GM23338 (cell line): ENCODE results near the gene AMBRA1. TPM values are rescaled to one million over a fixed set of nuclear protein-coding genes. Genes with fewer than 3 reads are reported as not detected.

Source experiments
- ATAC-seq: fragments of 200-7000 bp; cut with Tn5 transposase; 3 replicates; pipeline ENCODE4 v1.9.1; 2020
- DNase-seq: peaks from one replicate; pipeline ENCODE4 v3.0.0-alpha.2; 2015; ENCODE audit warnings: low spot score
- H2AFZ ChIP-seq: fragments of 200-600 bp; sonication (generic); 2 replicates; pipeline ENCODE4 v1.8.0; 2016; ENCODE audit warnings: antibody characterized with exemption, mild to moderate bottlenecking, moderate library complexity
- H3F3A ChIP-seq: fragments of 200-600 bp; sonication (generic); replicated peaks from 2 replicates; pipeline ENCODE4 v1.8.0; 2017; ENCODE audit warnings: antibody characterized with exemption, mixed run types, low read depth
- H3K27ac ChIP-seq: fragments of 200-600 bp; sonication (generic); 2 replicates; pipeline ENCODE4 v1.6.1; 2016; ENCODE audit warnings: low read depth
- H3K27me3 ChIP-seq: fragments of 200-600 bp; sonication (generic); 2 replicates; pipeline ENCODE4 v1.8.0; 2016; ENCODE audit warnings: mild to moderate bottlenecking, mixed run types, moderate library complexity; ENCODE audit not compliant: insufficient read depth
- H3K36me3 ChIP-seq: fragments of 200-600 bp; sonication (generic); 2 replicates; pipeline ENCODE4 v1.8.0; 2016; ENCODE audit warnings: mild to moderate bottlenecking; ENCODE audit not compliant: insufficient read depth
- H3K4me1 ChIP-seq: fragments of 200-600 bp; sonication (generic); 2 replicates; pipeline ENCODE4 v1.8.0; 2016; ENCODE audit warnings: mild to moderate bottlenecking, moderate library complexity; ENCODE audit not compliant: insufficient read depth
- H3K4me2 ChIP-seq: fragments of 200-600 bp; sonication (generic); 2 replicates; pipeline ENCODE4 v1.7.1; 2017; ENCODE audit warnings: mixed run types
- H3K4me3 ChIP-seq: fragments of 200-600 bp; sonication (generic); 2 replicates; pipeline ENCODE4 v1.6.1; 2016; ENCODE audit warnings: mixed run types
- H3K79me2 ChIP-seq: fragments of 200-600 bp; sonication (generic); replicated peaks from 2 replicates; pipeline ENCODE4 v1.8.0; 2017; ENCODE audit warnings: mild to moderate bottlenecking; ENCODE audit not compliant: insufficient read depth
- H3K9me2 ChIP-seq: fragments of 200-600 bp; sonication (generic); 2 replicates; pipeline ENCODE4 v1.8.0; 2017; ENCODE audit not compliant: insufficient read depth
- H4K20me1 ChIP-seq: fragments of 200-600 bp; sonication (generic); replicated peaks from 2 replicates; pipeline ENCODE4 v1.8.0; 2017; ENCODE audit warnings: mild to moderate bottlenecking; ENCODE audit not compliant: insufficient read depth
- H3K27ac Mint-ChIP-seq: 2 replicates; pipeline ENCODE4 v1.8.0; 2020; ENCODE audit warnings: inconsistent platforms, mild to moderate bottlenecking, moderate library complexity, mixed read lengths
- H3K27me3 Mint-ChIP-seq: 3 replicates; pipeline ENCODE4 v1.8.0; 2022; ENCODE audit warnings: low read depth, mild to moderate bottlenecking, moderate library complexity, mixed read lengths, inconsistent platforms; ENCODE audit not compliant: insufficient read depth, poor library complexity
- H3K36me3 Mint-ChIP-seq: 3 replicates; pipeline ENCODE4 v1.8.0; 2021; ENCODE audit warnings: low read depth, mild to moderate bottlenecking, inconsistent platforms, moderate library complexity, mixed read lengths
- H3K4me1 Mint-ChIP-seq: 3 replicates; pipeline ENCODE4 v1.8.0; 2020; ENCODE audit warnings: mild to moderate bottlenecking, inconsistent platforms, mixed read lengths
- H3K4me3 Mint-ChIP-seq: 3 replicates; pipeline ENCODE4 v1.8.0; 2021; ENCODE audit warnings: moderate library complexity, mild to moderate bottlenecking, inconsistent platforms, mixed read lengths
- H3K9me3 Mint-ChIP-seq: 3 replicates; pipeline ENCODE4 v1.8.0; 2020; ENCODE audit warnings: moderate library complexity, mild to moderate bottlenecking, inconsistent platforms, mixed read lengths
- ETS1 ChIP-seq: IDR thresholded peaks from 2 replicates; pipeline ENCODE4 v1.6.1; 2016; ENCODE audit warnings: antibody characterized with exemption
- POLR2AphosphoS5 ChIP-seq: IDR thresholded peaks from 2 replicates; pipeline ENCODE4 v1.6.1; 2016; ENCODE audit warnings: antibody characterized with exemption, low read depth
- polyA plus RNA-seq: library from polyadenylated mRNA; unstranded; fragments of >200 nt; fragmentation: Nextera tagmentation; extraction: Ambion mirVana; gene quantifications from 2 replicates; pipeline ENCODE4 v1.2.1, GENCODE V29; 2016
- total RNA-seq: library from RNA; depleted of rRNA; stranded (reverse); fragments of >200 nt; shearing (Covaris generic); gene quantifications from 2 replicates; pipeline ENCODE4 v1.2.3, GENCODE V29; 2014
- TF ChIP-seq, protein P1 (sequence below), 2 experiments: fragments of 200-600 bp in 1 of 2; sonication (generic) in 1 of 2; conservative IDR thresholded peaks; 2 replicates each; pipeline versions ENCODE4 v1.5.1 to v1.6.1; 2016 to 2017; ENCODE audit warnings: antibody characterized with exemption in 2 of 2, low read depth in 2 of 2, mild to moderate bottlenecking in 2 of 2, moderate library complexity in 1 of 2
- TF ChIP-seq, protein P2 (sequence below): IDR thresholded peaks from one replicate; pipeline ENCODE4 v1.6.1; 2018; ENCODE audit warnings: antibody characterized with exemption; ENCODE audit not compliant: unreplicated experiment

The AMBRA1 gene
- total and polyA plus RNA-seq, 2 experiments from 2014 or later: 8.3 to 34.8 TPM

- peaks cover 13% of the 10 kb centered on the region; the same call in 1 of the 2 replicates for H3K36me3 ChIP-seq
- Mint-ChIP-seq H3K27me3 (peaks cover 2% of the 10 kb centered on the region), H3K4me3 (no peak overlapping the region), H3K27ac (peak overlapping the region; percentile 72; the same call in 1 of the 2 replicates), H3K9me3 (no peaks in the 10 kb centered on the region), H3K4me1 (no peaks in the 10 kb centered on the region), H3K36me3 (peaks cover 28% of the 10 kb centered on the region)
- H3K4me1 ChIP-seq: no peaks in the 10 kb centered on the region
- TF ChIP-seq, protein P1, sequence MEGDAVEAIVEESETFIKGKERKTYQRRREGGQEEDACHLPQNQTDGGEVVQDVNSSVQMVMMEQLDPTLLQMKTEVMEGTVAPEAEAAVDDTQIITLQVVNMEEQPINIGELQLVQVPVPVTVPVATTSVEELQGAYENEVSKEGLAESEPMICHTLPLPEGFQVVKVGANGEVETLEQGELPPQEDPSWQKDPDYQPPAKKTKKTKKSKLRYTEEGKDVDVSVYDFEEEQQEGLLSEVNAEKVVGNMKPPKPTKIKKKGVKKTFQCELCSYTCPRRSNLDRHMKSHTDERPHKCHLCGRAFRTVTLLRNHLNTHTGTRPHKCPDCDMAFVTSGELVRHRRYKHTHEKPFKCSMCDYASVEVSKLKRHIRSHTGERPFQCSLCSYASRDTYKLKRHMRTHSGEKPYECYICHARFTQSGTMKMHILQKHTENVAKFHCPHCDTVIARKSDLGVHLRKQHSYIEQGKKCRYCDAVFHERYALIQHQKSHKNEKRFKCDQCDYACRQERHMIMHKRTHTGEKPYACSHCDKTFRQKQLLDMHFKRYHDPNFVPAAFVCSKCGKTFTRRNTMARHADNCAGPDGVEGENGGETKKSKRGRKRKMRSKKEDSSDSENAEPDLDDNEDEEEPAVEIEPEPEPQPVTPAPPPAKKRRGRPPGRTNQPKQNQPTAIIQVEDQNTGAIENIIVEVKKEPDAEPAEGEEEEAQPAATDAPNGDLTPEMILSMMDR (conservative IDR thresholded peaks at IDR 0.05; ENCODE audit: low read depth in 2 of 2): no peak
- TF ChIP-seq, protein P2, sequence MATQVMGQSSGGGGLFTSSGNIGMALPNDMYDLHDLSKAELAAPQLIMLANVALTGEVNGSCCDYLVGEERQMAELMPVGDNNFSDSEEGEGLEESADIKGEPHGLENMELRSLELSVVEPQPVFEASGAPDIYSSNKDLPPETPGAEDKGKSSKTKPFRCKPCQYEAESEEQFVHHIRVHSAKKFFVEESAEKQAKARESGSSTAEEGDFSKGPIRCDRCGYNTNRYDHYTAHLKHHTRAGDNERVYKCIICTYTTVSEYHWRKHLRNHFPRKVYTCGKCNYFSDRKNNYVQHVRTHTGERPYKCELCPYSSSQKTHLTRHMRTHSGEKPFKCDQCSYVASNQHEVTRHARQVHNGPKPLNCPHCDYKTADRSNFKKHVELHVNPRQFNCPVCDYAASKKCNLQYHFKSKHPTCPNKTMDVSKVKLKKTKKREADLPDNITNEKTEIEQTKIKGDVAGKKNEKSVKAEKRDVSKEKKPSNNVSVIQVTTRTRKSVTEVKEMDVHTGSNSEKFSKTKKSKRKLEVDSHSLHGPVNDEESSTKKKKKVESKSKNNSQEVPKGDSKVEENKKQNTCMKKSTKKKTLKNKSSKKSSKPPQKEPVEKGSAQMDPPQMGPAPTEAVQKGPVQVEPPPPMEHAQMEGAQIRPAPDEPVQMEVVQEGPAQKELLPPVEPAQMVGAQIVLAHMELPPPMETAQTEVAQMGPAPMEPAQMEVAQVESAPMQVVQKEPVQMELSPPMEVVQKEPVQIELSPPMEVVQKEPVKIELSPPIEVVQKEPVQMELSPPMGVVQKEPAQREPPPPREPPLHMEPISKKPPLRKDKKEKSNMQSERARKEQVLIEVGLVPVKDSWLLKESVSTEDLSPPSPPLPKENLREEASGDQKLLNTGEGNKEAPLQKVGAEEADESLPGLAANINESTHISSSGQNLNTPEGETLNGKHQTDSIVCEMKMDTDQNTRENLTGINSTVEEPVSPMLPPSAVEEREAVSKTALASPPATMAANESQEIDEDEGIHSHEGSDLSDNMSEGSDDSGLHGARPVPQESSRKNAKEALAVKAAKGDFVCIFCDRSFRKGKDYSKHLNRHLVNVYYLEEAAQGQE: no peak
- TF ChIP-seq ETS1: no peak
- DNase-seq (peak; percentile 24), ATAC-seq (no peak)
- H3K4me2 ChIP-seq: no peak overlapping the region
- peaks cover 4% of the 10 kb centered on the region for H4K20me1 ChIP-seq
- H3K27ac ChIP-seq: no peak overlapping the region
- H3K4me3 ChIP-seq: no peak overlapping the region
- H3F3A ChIP-seq: no peaks in the 10 kb centered on the region
- no peak overlapping the region for H2AFZ ChIP-seq
- no peaks in the 10 kb centered on the region for H3K27me3 ChIP-seq
- no peaks in the 10 kb centered on the region for H3K9me2 ChIP-seq
- H3K79me2 ChIP-seq: peaks cover 58% of the 10 kb centered on the region
Observed at GRCh38 chr11:46625406-46625805, 31.6 kb upstream of the AMBRA1 start.

DNA sequence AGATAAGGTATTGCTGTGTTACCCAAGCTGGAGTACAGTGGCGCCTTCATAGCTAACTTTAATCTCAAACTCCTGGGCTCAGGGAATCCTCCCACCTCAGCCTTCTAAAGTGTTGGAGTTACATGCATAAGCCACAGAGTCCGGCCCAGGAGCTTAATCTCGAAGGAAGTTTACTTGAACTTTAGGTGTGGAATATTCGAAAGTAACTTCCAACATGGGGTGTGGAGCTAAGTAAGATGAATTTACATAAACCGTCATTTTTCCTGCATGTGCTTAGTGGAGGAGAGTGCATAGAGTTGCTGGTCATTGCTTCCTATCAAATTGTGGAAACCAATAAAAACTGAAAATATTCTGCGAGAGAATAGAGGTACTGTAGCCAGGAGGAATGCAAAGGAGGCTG lies 25.0 kb upstream of the AMBRA1 start:
- DNase-seq: no peak
- peak overlapping the region; percentile 93; the same call in 1 of the 2 replicates for H3K4me2 ChIP-seq
- TF ChIP-seq POLR2AphosphoS5: no peak
- no peak overlapping the region for H3K4me3 ChIP-seq
- Mint-ChIP-seq H3K4me1 (peaks cover 15% of the 10 kb centered on the region), H3K27me3 (peaks cover 6% of the 10 kb centered on the region), H3K27ac (peak overlapping the region; percentile 64; the same call in 1 of the 2 replicates), H3K9me3 (no peaks in the 10 kb centered on the region), H3K36me3 (peaks cover 15% of the 10 kb centered on the region), H3K4me3 (peak overlapping the region; percentile 93)
- 0 out of 2 replicates have a peak, but pooled peaks cover 8% of the 10 kb centered on the region for H3K36me3 ChIP-seq
- peaks cover 58% of the 10 kb centered on the region for H3K79me2 ChIP-seq
- peaks cover 15% of the 10 kb centered on the region; the same call in 1 of the 2 replicates for H3F3A ChIP-seq
- H4K20me1 ChIP-seq: no peaks in the 10 kb centered on the region; the same call in 1 of the 2 replicates
- H3K9me2 ChIP-seq: no peaks in the 10 kb centered on the region
- peaks cover 11% of the 10 kb centered on the region for H3K4me1 ChIP-seq
- no peak for ATAC-seq
- H2AFZ ChIP-seq: no peak overlapping the region
- H3K27me3 ChIP-seq: no peaks in the 10 kb centered on the region
- 0 out of 2 replicates have a peak overlapping the region, but pooled peaks have one; percentile 40 for H3K27ac ChIP-seq
